Measurements from ENCODE around the gene ITPR3. TPM values are rescaled to one million over a fixed set of nuclear protein-coding genes. Genes with fewer than 3 reads are reported as not detected.

The ITPR3 gene
- total and polyA plus RNA-seq, 2 of the 13 experiments (the other 11 are each of a cell fraction or from before 2014, with no cell fraction given): 3.8 to 21.4 TPM

GRCh38 chr6:33711140-33712129, 90.3 kb downstream of the ITPR3 start, which contains the start of gene UQCC2 (continued):
- TF ChIP-seq ZBTB33 (CRISPR knock-in tag; IDR thresholded peaks at IDR 0.05) (no peak), ARHGAP35 (CRISPR knock-in tag; IDR thresholded peaks at IDR 0.05; ENCODE audit: borderline replicate concordance) (peak; percentile 91; the same call in 1 of the 2 replicates), E2F2 (CRISPR knock-in tag; IDR thresholded peaks at IDR 0.05; ENCODE audit: borderline replicate concordance) (no peak), PRDM4 (CRISPR knock-in tag; IDR thresholded peaks at IDR 0.05; ENCODE audit: borderline replicate concordance) (peak; percentile 31; the same call in 1 of the 2 replicates), ZNF567 (CRISPR knock-in tag; IDR thresholded peaks at IDR 0.05; ENCODE audit: borderline replicate concordance) (peak; percentile 94; the same call in 1 of the 2 replicates), LBX2 (CRISPR knock-in tag; IDR thresholded peaks at IDR 0.05; ENCODE audit: borderline replicate concordance) (peak; percentile 92), GABPB1 (CRISPR knock-in tag; IDR thresholded peaks at IDR 0.05) (peak; percentile 82), ZNF607 (CRISPR knock-in tag; IDR thresholded peaks at IDR 0.05; ENCODE audit: borderline replicate concordance) (peak; percentile 98), ZBTB14 (CRISPR knock-in tag; IDR thresholded peaks at IDR 0.05) (no peak; the same call in 1 of the 2 replicates), CREB3 (CRISPR knock-in tag; IDR thresholded peaks at IDR 0.05) (no peak), HINFP (CRISPR knock-in tag; IDR thresholded peaks at IDR 0.05; ENCODE audit: low read depth) (peak; percentile 3; the same call in 1 of the 2 replicates), GZF1 (CRISPR knock-in tag; IDR thresholded peaks at IDR 0.05) (no peak), RFX1 (IDR thresholded peaks at IDR 0.05) (no peak), ZNF558 (CRISPR knock-in tag; IDR thresholded peaks at IDR 0.05; ENCODE audit: borderline replicate concordance) (peak; percentile 99), KAT2B (IDR thresholded peaks at IDR 0.05; ENCODE audit: borderline replicate concordance, low read depth, low read length) (no peak), GPN1 (CRISPR knock-in tag; IDR thresholded peaks at IDR 0.05; ENCODE audit: borderline replicate concordance) (peak; percentile 36; the same call in 1 of the 2 replicates)

Measured in HepG2 (cell line).